Activated T-cell treated with anti-CD3 and anti-CD28 coated beads, Interleukin-2, amount 50 U/mL, for 72 hours (primary cell): ENCODE results near the gene DHX15. TPM values are rescaled to one million over a fixed set of nuclear protein-coding genes. Genes with fewer than 3 reads are reported as not detected.

Experiments used
- ATAC-seq, 2 donors: fragments of 150-1000 bp; cut with Tn5 transposase; replicated peaks in 1 of 2; 2 replicates each; pipeline ENCODE4 v1.10.0; 2021; ENCODE audit warnings: moderate library complexity in 2 of 2, mild to moderate bottlenecking in 1 of 2
- DNase-seq, 2 donors: peaks; one replicate each; pipeline ENCODE4 v3.0.0; 2021 to 2022; ENCODE audit warnings: mixed read lengths in 1 of 2
- H3K27ac Mint-ChIP-seq: one replicate; pipeline ENCODE4 v1.8.0; 2022; ENCODE audit warnings: mild to moderate bottlenecking, moderate library complexity, mixed read lengths
- H3K27me3 Mint-ChIP-seq: one replicate; pipeline ENCODE4 v1.8.0; 2022; ENCODE audit warnings: low read depth, mixed read lengths
- H3K36me3 Mint-ChIP-seq, 2 donors: one replicate each; pipeline ENCODE4 v1.8.0; 2022; ENCODE audit warnings: mixed read lengths in 2 of 2, mild to moderate bottlenecking in 1 of 2; ENCODE audit not compliant: insufficient read depth in 2 of 2
- H3K4me1 Mint-ChIP-seq: one replicate; pipeline ENCODE4 v1.8.0; 2022; ENCODE audit warnings: low read depth, mixed read lengths
- H3K4me3 Mint-ChIP-seq, 2 donors: one replicate each; pipeline ENCODE4 v1.8.0; 2022; ENCODE audit warnings: mild to moderate bottlenecking in 2 of 2, mixed read lengths in 2 of 2, moderate library complexity in 2 of 2
- H3K9me3 Mint-ChIP-seq, 2 donors: one replicate each; pipeline ENCODE4 v1.8.0; 2022; ENCODE audit warnings: mixed read lengths in 2 of 2
- total RNA-seq, 2 donors: library from RNA; stranded (reverse); gene quantifications; one replicate each; pipeline ENCODE4 v1.2.3, GENCODE V29; 2022

The DHX15 gene
- total RNA-seq, 2 donors from 2014 or later = 145 to 150 TPM

DNA sequence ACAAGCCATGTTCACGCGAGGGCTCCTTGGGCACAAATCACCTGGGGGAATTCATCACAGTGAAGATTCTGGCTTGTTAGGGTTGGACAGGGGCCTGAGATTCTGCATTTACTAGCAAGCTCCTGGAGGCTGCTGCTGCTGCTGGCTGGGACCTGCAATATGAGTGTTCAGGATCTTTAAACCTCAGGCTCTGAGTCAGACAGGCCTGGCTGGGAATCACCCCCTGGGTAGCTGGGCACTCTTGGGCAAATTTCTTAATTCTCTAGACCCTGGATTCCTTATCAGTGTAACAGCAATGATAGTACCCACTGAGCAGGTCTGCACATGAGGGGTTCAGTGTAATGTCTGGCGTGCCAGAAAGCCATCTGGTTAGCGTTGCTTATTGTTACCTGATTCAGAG, 101.5 kb downstream of the DHX15 start:
- no peak overlapping the region for H3K27ac Mint-ChIP-seq
- DNase-seq (no peak), ATAC-seq (no peak)
- no peaks in the 10 kb centered on the region for H3K36me3 Mint-ChIP-seq
- H3K4me3 Mint-ChIP-seq = no peak overlapping the region
- H3K9me3 Mint-ChIP-seq = peaks cover 0 to 1% of the 10 kb centered on the region in 2 donors
- H3K27me3 Mint-ChIP-seq = peaks cover 38% of the 10 kb centered on the region
- no peaks in the 10 kb centered on the region for H3K4me1 Mint-ChIP-seq

- DNase-seq = no peak
- Mint-ChIP-seq H3K27me3 (peaks cover 58% of the 10 kb centered on the region), H3K4me3 (no peak overlapping the region), H3K27ac (no peak overlapping the region), H3K4me1 (peaks cover 10% of the 10 kb centered on the region), H3K9me3 (peaks cover 0 to 1% of the 10 kb centered on the region in 2 donors), H3K36me3 (no peaks in the 10 kb centered on the region)
- ATAC-seq = no peak
Observed at GRCh38 chr4:24477919-24478318, 106.4 kb downstream of the DHX15 start.

Other genes starting within 250 kb of the DHX15 start
- not detected for gene SOD3, start 211.0 kb upstream of the DHX15 start, total RNA-seq